ENCODE data around the gene NDRG2. TPM values are rescaled to one million over a fixed set of nuclear protein-coding genes. Genes with fewer than 3 reads are reported as not detected.
A peak's percentile ranks its signal among the peaks of the same experiment; 100 is the strongest.
"Not testable (repeated sequence)": the region's sequence is repeated elsewhere in the genome, so short reads cannot be mapped to it uniquely, and the experiment has no call there.

The NDRG2 gene
- polyA plus RNA-seq, 5 donors: 123 to 163 (median 138) TPM

- DNase-seq: no peak
Observed at GRCh38 chr14:21016413-21017190, 8.3 kb downstream of the NDRG2 start.

- DNase-seq: no peak
Observed at GRCh38 chr14:21015312-21015711, 9.5 kb downstream of the NDRG2 start.

- DNase-seq: peak; percentile 80 to 87
Observed at GRCh38 chr14:21014761-21015190, 10.1 kb downstream of the NDRG2 start.

- no peak for DNase-seq
Observed at GRCh38 chr14:21011136-21011535, 13.7 kb downstream of the NDRG2 start.

GRCh38 chr14:21009721-21010120 lies 15.1 kb downstream of the NDRG2 start:
- not testable (repeated sequence) for DNase-seq

- no peak for DNase-seq
Observed at GRCh38 chr14:21003788-21004346, 21.0 kb downstream of the NDRG2 start.

GRCh38 chr14:21001218-21001617 lies 23.6 kb downstream of the NDRG2 start:
- DNase-seq: no peak

GRCh38 chr14:20999591-20999990 lies 25.3 kb downstream of the NDRG2 start:
- DNase-seq: no peak

- no peak for DNase-seq
Observed at GRCh38 chr14:20998674-20999366, 26.0 kb downstream of the NDRG2 start, which contains the start of gene SLC39A2. SLC39A2 (plus strand) TSS chr14:20999293; CDS start chr14:20999447, 154 bp downstream.

GRCh38 chr14:20998139-20998538 lies 26.7 kb downstream of the NDRG2 start:
- peak; percentile 38 to 51 for DNase-seq

GRCh38 chr14:20997564-20997963 lies 27.3 kb downstream of the NDRG2 start:
- DNase-seq: no peak

GRCh38 chr14:20997115-20997514 lies 27.7 kb downstream of the NDRG2 start:
- no peak for DNase-seq

- DNase-seq: no peak
Observed at GRCh38 chr14:20996521-20996920, 28.3 kb downstream of the NDRG2 start.

- peak; percentile 95 to 96 for DNase-seq
Observed at GRCh38 chr14:20989787-20990600, 34.9 kb downstream of the NDRG2 start, which contains the start of gene METTL17. METTL17 (plus strand) TSS chr14:20989980; CDS start chr14:20990003, 23 bp downstream.

- no peak for DNase-seq
Observed at GRCh38 chr14:20989471-20989786, 35.4 kb downstream of the NDRG2 start.

- no peak for DNase-seq
Observed at GRCh38 chr14:20988717-20989470, 36.0 kb downstream of the NDRG2 start.

GRCh38 chr14:20986811-20987210 lies 38.0 kb downstream of the NDRG2 start:
- no peak for DNase-seq

- DNase-seq: not testable (repeated sequence)
Observed at GRCh38 chr14:20985650-20986049, 39.2 kb downstream of the NDRG2 start.

- DNase-seq: no peak
Observed at GRCh38 chr14:20982646-20983369, 42.1 kb downstream of the NDRG2 start.

- no peak for DNase-seq
Observed at GRCh38 chr14:20980906-20981305, 44.0 kb downstream of the NDRG2 start.
